ENCODE data around the gene FAM124B.

- TF ChIP-seq JUN (IDR thresholded peaks at IDR 0.05; ENCODE audit: low read depth, low read length), result no peak
- no peak for TF ChIP-seq CTCF (IDR thresholded peaks at IDR 0.05; ENCODE audit: control extremely low read depth in 1 of 3, insufficient read depth in 1 of 3, low read depth in 1 of 3, low read length in 3 of 3)
- no peak for TF ChIP-seq HDAC6 (IDR thresholded peaks at IDR 0.05; ENCODE audit: low read depth, low read length)
- TF ChIP-seq GTF2F1 (IDR thresholded peaks at IDR 0.05; ENCODE audit: borderline replicate concordance, low read depth, low read length), result no peak
- TF ChIP-seq EZH2 (IDR thresholded peaks at IDR 0.05; ENCODE audit: low read depth, low read length, severe bottlenecking), result no peak
- no peak for TF ChIP-seq ZNF274 (IDR thresholded peaks at IDR 0.05; ENCODE audit: borderline replicate concordance, extremely low read depth, low read length)
- no peak for TF ChIP-seq POLR2AphosphoS5 (IDR thresholded peaks at IDR 0.05; ENCODE audit: low read depth, low read length)
Observed at GRCh38 chr2:224440988-224441387, 39.1 kb upstream of the FAM124B start.

Data from H1 (cell line).